Measurements from ENCODE around the gene CASK.
A peak's percentile ranks its signal among the peaks of the same experiment; 100 is the strongest.

CASK gene, protein sequence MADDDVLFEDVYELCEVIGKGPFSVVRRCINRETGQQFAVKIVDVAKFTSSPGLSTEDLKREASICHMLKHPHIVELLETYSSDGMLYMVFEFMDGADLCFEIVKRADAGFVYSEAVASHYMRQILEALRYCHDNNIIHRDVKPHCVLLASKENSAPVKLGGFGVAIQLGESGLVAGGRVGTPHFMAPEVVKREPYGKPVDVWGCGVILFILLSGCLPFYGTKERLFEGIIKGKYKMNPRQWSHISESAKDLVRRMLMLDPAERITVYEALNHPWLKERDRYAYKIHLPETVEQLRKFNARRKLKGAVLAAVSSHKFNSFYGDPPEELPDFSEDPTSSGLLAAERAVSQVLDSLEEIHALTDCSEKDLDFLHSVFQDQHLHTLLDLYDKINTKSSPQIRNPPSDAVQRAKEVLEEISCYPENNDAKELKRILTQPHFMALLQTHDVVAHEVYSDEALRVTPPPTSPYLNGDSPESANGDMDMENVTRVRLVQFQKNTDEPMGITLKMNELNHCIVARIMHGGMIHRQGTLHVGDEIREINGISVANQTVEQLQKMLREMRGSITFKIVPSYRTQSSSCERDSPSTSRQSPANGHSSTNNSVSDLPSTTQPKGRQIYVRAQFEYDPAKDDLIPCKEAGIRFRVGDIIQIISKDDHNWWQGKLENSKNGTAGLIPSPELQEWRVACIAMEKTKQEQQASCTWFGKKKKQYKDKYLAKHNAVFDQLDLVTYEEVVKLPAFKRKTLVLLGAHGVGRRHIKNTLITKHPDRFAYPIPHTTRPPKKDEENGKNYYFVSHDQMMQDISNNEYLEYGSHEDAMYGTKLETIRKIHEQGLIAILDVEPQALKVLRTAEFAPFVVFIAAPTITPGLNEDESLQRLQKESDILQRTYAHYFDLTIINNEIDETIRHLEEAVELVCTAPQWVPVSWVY

DNA sequence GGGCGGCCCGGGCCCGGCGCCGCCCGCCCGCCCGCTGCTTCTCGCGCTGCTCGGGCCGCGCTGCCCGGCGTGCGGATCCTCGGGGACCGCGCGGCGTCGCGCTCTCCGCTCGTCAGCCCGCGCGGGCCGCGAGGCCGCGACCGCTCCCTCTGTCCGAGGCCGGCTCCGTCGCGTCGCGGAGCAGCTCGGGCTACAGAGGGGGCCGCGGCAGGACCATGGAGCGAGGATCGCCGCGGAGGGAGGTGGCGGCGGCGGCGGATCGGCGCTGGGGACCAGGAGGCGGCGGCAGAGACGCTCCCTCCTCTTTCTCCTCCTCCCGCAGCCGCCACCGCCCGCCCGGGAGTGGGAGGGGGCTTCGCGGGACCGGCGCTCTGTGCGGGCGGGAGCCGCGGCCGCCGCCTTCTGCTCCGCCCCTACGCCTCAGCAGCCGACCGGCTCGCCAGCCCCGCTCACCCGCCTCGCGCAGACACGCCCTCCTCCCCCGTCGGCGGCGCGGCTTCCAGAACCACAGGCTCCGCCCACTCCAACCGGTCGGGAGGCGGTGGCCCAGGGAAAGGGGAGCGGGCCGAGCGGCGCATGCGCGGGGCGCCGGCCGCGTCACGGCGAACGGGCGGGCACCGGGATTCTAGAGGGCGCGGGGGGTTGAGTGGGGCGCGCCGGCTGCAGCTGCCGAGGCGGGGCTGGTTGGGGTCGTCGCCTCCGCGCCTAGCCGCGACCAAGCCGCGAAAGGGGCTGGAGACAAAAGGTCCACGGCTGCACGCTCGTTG is at the start of gene CASK:
CASK (minus strand) TSS at position 344 of the 767 bp plus-strand sequence. CDS start 566 bp downstream, outside the sequence.
- Histone ChIP-seq H2AFZ (ENCODE audit: low read length, unreplicated experiment) (peak within 1 kb of the TSS; percentile 69), H3K79me2 (ENCODE audit: control insufficient read depth, insufficient read depth, low read length, unreplicated experiment) (peaks cover 39% of the 10 kb centered on the region), H3K27me3 (ENCODE audit: insufficient read depth, low read length) (0 out of 2 replicates have a peak, but pooled peaks cover 3% of the 10 kb centered on the region), H3K4me1 (ENCODE audit: control insufficient read depth, insufficient read depth, low read length, unreplicated experiment) (no peaks in the 10 kb centered on the region), H3K4me3 (ENCODE audit: low read depth, low read length) (peak within 1 kb of the TSS; percentile 93), H3K27ac (ENCODE audit: low read depth, low read length) (peak within 1 kb of the TSS; percentile 41; the same call in 1 of the 2 replicates), H3K36me3 (ENCODE audit: insufficient read depth, low read length) (no peaks in the 10 kb centered on the region)

DNA sequence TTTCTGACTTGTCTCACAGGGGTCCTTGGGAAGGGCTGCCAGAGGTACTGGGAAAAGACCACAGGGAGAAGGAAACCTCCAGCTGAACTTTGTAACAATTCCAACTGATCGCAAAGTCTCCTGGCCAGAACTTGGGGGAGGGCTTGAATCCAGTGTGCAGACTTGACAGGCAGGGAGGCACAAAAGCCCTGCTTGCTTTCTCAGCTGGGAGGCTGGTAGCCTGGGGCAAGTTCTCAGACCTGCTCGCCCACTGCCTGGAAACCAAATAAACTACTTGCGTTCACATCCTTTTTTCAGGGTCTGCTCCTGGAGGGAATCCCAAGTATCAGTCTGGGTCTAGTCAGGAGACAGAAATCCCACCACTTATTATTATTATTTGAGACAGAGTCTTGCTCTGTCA is 48.0 kb upstream of the CASK start:
- no peaks in the 10 kb centered on the region for H3K36me3 ChIP-seq (ENCODE audit: insufficient read depth, low read length)

DNA sequence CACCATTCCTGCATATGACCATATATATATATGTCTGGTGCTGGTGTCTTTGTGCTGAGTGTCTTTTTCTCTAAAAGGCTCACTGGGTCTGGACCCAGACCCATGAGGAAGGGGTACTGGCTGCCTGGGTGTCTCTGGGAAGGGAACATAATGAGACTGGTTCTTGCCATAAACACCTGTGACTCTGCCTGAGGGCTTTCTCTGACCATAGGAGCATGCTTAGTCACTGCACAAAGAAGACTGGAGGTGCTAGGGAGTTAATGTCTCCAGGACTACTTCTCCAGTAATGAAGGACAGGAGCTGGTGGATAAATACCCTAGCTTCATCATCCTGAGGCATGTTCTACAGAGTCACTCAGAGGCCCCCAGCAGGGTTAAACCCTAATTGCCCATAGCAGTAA is 47.1 kb upstream of the CASK start:
- H3K27ac ChIP-seq (ENCODE audit: low read depth, low read length) = no peak overlapping the region
- H2AFZ ChIP-seq (ENCODE audit: low read length, unreplicated experiment) = no peak overlapping the region
- H3K27me3 ChIP-seq (ENCODE audit: insufficient read depth, low read length) = no peaks in the 10 kb centered on the region
- H3K4me3 ChIP-seq (ENCODE audit: low read depth, low read length) = no peak overlapping the region
- no peaks in the 10 kb centered on the region for H3K36me3 ChIP-seq (ENCODE audit: insufficient read depth, low read length)
- no peaks in the 10 kb centered on the region for H3K4me1 ChIP-seq (ENCODE audit: control insufficient read depth, insufficient read depth, low read length, unreplicated experiment)
- no peaks in the 10 kb centered on the region for H3K79me2 ChIP-seq (ENCODE audit: control insufficient read depth, insufficient read depth, low read length, unreplicated experiment)

More for the DNA sequence above, 48.0 kb upstream of the CASK start:
- Histone ChIP-seq H2AFZ (ENCODE audit: low read length, unreplicated experiment) (no peak overlapping the region), H3K4me1 (ENCODE audit: control insufficient read depth, insufficient read depth, low read length, unreplicated experiment) (no peaks in the 10 kb centered on the region), H3K79me2 (ENCODE audit: control insufficient read depth, insufficient read depth, low read length, unreplicated experiment) (no peaks in the 10 kb centered on the region), H3K27ac (ENCODE audit: low read depth, low read length) (no peak overlapping the region), H3K27me3 (ENCODE audit: insufficient read depth, low read length) (no peaks in the 10 kb centered on the region), H3K4me3 (ENCODE audit: low read depth, low read length) (no peak overlapping the region)

DNA sequence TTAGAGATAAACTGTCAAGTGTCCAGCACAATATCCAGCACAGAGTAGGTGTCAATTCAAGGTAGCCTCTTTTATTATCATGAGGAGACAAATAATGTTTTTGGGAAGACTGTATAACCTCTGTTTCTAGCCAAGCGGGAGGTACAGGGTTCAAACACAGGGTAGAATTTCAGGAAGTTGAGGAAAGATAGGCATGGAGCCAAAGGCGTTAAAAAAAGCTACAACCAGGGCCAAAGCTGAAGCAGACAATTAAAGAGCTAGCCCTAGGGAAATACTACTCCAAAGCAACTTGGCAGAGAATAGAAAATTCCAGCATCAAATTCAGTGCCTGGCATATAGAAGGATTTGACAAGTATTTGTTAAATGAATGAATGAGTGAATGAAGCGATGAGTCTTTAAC is 40.0 kb upstream of the CASK start:
- Histone ChIP-seq H3K27ac (ENCODE audit: low read depth, low read length) (no peak overlapping the region), H3K4me1 (ENCODE audit: control insufficient read depth, insufficient read depth, low read length, unreplicated experiment) (no peaks in the 10 kb centered on the region), H2AFZ (ENCODE audit: low read length, unreplicated experiment) (no peak overlapping the region), H3K27me3 (ENCODE audit: insufficient read depth, low read length) (no peaks in the 10 kb centered on the region), H3K4me3 (ENCODE audit: low read depth, low read length) (no peak overlapping the region), H3K36me3 (ENCODE audit: insufficient read depth, low read length) (no peaks in the 10 kb centered on the region), H3K79me2 (ENCODE audit: control insufficient read depth, insufficient read depth, low read length, unreplicated experiment) (no peaks in the 10 kb centered on the region)

DNA sequence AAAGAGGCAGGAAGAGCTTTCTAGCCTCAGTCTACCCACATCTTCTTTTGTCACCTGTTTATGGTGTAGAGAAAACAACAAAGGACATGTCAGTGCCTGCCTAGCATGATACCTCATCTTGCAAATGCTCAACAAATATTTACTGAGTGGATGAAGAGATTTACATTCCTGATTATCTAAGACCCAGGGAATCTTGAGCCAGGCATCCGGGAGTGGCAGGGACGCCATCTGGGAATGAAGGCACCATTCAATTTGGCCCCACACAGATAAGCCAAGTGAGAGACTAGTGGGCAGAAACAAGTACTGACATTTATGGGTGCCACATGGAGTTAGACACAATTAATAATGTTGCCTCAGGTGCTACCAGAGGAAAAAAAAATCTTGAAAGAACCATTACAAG is 36.8 kb upstream of the CASK start:
- no peaks in the 10 kb centered on the region; the same call in 1 of the 2 replicates for H3K27me3 ChIP-seq (ENCODE audit: insufficient read depth, low read length)
- H3K27ac ChIP-seq (ENCODE audit: low read depth, low read length) = no peak overlapping the region
- no peaks in the 10 kb centered on the region for H3K4me1 ChIP-seq (ENCODE audit: control insufficient read depth, insufficient read depth, low read length, unreplicated experiment)
- H3K36me3 ChIP-seq (ENCODE audit: insufficient read depth, low read length) = no peaks in the 10 kb centered on the region
- no peak overlapping the region for H3K4me3 ChIP-seq (ENCODE audit: low read depth, low read length)
- H2AFZ ChIP-seq (ENCODE audit: low read length, unreplicated experiment) = no peak overlapping the region
- H3K79me2 ChIP-seq (ENCODE audit: control insufficient read depth, insufficient read depth, low read length, unreplicated experiment) = no peaks in the 10 kb centered on the region

DNA sequence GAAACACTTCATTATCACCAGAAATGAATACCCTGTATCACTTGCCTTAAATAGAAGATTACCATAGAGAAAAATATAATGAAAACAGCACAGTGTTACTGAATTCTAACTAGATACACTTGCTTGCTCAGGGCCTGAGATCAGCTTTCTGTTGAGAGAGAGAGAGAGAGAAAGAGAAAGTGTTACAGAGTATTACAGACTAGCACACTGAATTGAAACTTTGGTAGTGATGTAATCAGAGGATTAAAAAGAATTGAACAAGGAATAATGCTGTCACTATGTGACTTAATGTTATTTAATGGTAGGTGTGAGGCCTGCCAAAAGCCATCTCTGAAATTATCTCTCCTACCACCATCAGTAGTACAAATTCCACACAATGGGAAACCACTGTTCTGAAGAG is 35.5 kb upstream of the CASK start:
- H3K27me3 ChIP-seq (ENCODE audit: insufficient read depth, low read length) = no peaks in the 10 kb centered on the region; the same call in 1 of the 2 replicates
- no peaks in the 10 kb centered on the region for H3K4me1 ChIP-seq (ENCODE audit: control insufficient read depth, insufficient read depth, low read length, unreplicated experiment)
- H2AFZ ChIP-seq (ENCODE audit: low read length, unreplicated experiment) = no peak overlapping the region
- no peaks in the 10 kb centered on the region for H3K36me3 ChIP-seq (ENCODE audit: insufficient read depth, low read length)
- H3K79me2 ChIP-seq (ENCODE audit: control insufficient read depth, insufficient read depth, low read length, unreplicated experiment) = no peaks in the 10 kb centered on the region
- H3K27ac ChIP-seq (ENCODE audit: low read depth, low read length) = no peak overlapping the region
- no peak overlapping the region for H3K4me3 ChIP-seq (ENCODE audit: low read depth, low read length)

DNA sequence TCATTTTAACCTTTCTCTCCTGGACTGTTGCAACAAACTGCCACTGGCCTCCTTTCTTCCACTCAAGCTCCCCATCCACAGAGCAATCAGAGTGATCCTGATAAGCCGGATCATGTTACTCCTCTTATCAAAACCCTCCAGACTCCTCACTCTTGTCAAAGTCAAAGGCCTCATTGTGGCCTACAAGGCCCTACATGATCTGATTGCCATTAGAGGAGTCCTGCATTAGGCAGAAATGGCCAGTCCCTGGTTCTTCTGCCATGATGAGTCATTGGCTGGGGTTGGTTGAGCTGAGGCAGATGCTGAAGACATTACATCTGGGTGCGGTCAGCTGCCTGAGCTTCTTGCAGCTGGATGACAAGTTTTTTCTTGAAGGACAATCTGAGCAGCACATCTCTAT is 32.7 kb upstream of the CASK start:
- Histone ChIP-seq H3K79me2 (ENCODE audit: control insufficient read depth, insufficient read depth, low read length, unreplicated experiment) (no peaks in the 10 kb centered on the region), H3K36me3 (ENCODE audit: insufficient read depth, low read length) (no peaks in the 10 kb centered on the region), H3K4me1 (ENCODE audit: control insufficient read depth, insufficient read depth, low read length, unreplicated experiment) (no peaks in the 10 kb centered on the region), H2AFZ (ENCODE audit: low read length, unreplicated experiment) (no peak overlapping the region), H3K27ac (ENCODE audit: low read depth, low read length) (no peak overlapping the region), H3K4me3 (ENCODE audit: low read depth, low read length) (no peak overlapping the region), H3K27me3 (ENCODE audit: insufficient read depth, low read length) (no peaks in the 10 kb centered on the region; the same call in 1 of the 2 replicates)

DNA sequence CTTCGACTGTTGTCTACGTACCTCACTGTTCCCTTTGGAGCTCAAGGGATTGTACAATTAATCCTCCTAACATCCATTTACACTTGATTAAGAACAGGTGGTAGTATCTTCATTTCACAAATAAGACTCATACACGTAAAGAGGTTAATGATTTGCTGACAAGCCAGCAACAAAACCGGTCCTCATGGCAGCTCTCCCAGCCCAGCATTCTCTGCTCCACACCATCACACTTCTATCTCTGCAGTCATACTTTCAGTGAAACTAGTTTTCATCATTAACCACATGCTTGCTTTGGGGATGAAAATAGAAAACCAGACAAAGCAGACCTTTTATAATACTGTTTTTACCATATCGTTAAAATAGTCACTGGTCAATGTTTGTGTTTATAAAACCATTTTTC is 28.7 kb upstream of the CASK start:
- H2AFZ ChIP-seq (ENCODE audit: low read length, unreplicated experiment) = no peak overlapping the region
- no peak overlapping the region for H3K27ac ChIP-seq (ENCODE audit: low read depth, low read length)
- no peaks in the 10 kb centered on the region; the same call in 1 of the 2 replicates for H3K27me3 ChIP-seq (ENCODE audit: insufficient read depth, low read length)

DNA sequence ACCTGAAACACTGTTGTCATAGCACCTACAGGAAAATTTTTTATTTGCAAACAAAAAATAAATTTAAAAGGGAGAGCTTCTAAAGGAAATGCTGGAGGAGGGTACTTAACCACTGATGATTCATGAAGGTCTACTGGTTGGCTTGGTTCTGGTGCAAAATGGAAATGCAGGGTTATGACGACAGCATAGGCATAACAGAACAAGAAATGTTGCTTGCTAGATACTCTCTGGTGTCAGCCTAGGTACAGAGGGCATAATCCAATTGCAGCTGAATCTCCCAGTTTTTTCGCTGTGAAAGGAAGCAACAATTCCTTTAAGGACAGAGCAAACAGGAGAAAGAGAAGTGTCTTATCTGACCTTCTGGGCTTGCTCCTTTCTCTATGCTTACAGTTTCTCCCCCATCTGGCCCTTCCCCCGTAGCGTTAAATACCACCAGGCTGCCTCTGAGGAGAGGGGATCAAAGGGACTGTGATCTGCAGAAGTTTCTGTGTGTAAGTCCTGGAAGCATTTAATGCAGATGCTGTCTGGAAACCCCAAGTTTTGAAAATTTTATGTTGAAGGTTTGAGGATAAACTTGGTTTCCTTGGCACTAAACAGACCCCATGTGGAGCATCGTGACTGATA is 23.7 kb upstream of the CASK start:
- Histone ChIP-seq H3K4me3 (ENCODE audit: low read depth, low read length) (no peak overlapping the region), H2AFZ (ENCODE audit: low read length, unreplicated experiment) (no peak overlapping the region), H3K4me1 (ENCODE audit: control insufficient read depth, insufficient read depth, low read length, unreplicated experiment) (no peaks in the 10 kb centered on the region), H3K79me2 (ENCODE audit: control insufficient read depth, insufficient read depth, low read length, unreplicated experiment) (no peaks in the 10 kb centered on the region), H3K27me3 (ENCODE audit: insufficient read depth, low read length) (no peaks in the 10 kb centered on the region), H3K36me3 (ENCODE audit: insufficient read depth, low read length) (no peaks in the 10 kb centered on the region), H3K27ac (ENCODE audit: low read depth, low read length) (no peak overlapping the region)

More for the DNA sequence above, 28.7 kb upstream of the CASK start:
- Histone ChIP-seq H3K4me3 (ENCODE audit: low read depth, low read length) (no peak overlapping the region), H3K36me3 (ENCODE audit: insufficient read depth, low read length) (no peaks in the 10 kb centered on the region), H3K79me2 (ENCODE audit: control insufficient read depth, insufficient read depth, low read length, unreplicated experiment) (no peaks in the 10 kb centered on the region), H3K4me1 (ENCODE audit: control insufficient read depth, insufficient read depth, low read length, unreplicated experiment) (no peaks in the 10 kb centered on the region)

DNA sequence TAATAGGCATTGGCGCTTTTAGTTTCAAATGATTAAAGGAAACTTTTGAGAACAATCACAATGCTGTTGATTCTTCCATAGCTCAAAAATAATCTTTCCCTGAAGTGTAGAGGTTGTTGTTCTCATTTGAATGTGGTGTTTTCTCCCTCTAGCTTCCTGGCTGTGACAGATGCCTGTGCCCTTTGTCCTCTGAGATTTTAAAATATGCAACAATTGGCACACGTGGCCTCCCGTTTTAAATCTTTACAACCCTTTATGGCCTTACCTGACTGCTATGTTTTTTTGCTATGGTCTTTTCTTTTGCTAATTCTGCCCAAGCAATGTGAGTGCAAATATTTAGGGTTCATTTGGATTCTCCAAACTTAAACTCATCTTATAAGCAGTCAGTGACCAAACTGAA is 22.9 kb upstream of the CASK start:
- Histone ChIP-seq H3K27ac (ENCODE audit: low read depth, low read length) (no peak overlapping the region), H2AFZ (ENCODE audit: low read length, unreplicated experiment) (no peak overlapping the region), H3K36me3 (ENCODE audit: insufficient read depth, low read length) (no peaks in the 10 kb centered on the region)

More for the DNA sequence above, 22.9 kb upstream of the CASK start:
- Histone ChIP-seq H3K4me3 (ENCODE audit: low read depth, low read length) (no peak overlapping the region), H3K79me2 (ENCODE audit: control insufficient read depth, insufficient read depth, low read length, unreplicated experiment) (no peaks in the 10 kb centered on the region), H3K4me1 (ENCODE audit: control insufficient read depth, insufficient read depth, low read length, unreplicated experiment) (no peaks in the 10 kb centered on the region), H3K27me3 (ENCODE audit: insufficient read depth, low read length) (0 out of 2 replicates have a peak, but pooled peaks cover 3% of the 10 kb centered on the region)

All from ACC112 (cell line).